HG03469 (cell line): ENCODE measurements around the gene CYP21A2.
"Not testable (repeated sequence)": the region's sequence is repeated elsewhere in the genome, so short reads cannot be mapped to it uniquely, and the experiment has no call there.

Experiments
- ATAC-seq: cut with Tn5 transposase; IDR thresholded peaks from one replicate; pipeline ENCODE4 v1.9.1; 2021; ENCODE audit warnings: mild to moderate bottlenecking, moderate library complexity, moderate number of reproducible peaks; ENCODE audit not compliant: unreplicated experiment

CYP21A2 gene

GRCh38 chr6:32052626-32053025, 14.4 kb downstream of the CYP21A2 start:
- not testable (repeated sequence) for ATAC-seq

GRCh38 chr6:32053314-32053713, 15.1 kb downstream of the CYP21A2 start:
- ATAC-seq, result not testable (repeated sequence)

DNA sequence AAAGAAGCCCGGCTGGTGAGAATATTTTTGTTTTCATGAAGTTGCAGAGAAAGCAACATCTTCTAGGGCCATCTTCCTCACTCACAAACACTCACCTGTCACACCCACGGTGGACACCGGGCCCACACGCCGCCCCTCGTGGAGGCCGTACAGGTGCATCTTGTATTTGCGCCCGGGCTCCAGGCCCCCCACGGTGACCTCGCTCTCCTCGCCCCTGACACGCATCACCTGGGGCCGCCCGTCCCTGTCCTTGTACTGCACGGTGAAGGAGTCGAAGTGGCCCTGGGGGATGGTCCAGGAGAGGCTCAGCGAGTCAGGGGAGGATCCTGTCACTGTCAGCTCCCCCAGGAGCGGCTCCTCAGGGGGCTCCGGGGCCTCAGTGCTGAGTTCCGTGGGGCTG, 17.5 kb downstream of the CYP21A2 start:
- ATAC-seq, result not testable (repeated sequence)

DNA sequence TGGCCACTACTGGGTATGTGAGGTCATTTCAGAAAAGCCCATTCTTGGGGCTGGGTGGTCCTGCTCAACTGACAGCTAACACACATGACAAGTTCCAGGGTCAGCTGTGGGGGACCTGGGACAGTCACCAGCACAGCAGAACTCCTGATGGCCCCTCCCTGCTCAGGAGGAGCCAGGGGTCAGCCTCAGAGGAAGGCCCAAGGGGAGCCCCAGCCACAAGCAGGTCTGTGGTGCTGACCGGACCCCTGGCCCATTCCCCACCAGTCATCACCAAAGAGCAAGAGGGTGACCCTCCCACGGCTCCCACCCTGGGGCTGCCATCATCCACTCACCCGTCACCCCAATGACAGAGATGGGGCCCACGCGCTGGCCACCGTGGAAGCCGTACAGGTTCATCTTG, 18.0 kb downstream of the CYP21A2 start:
- no peak for ATAC-seq

- no peak for ATAC-seq
Measured at GRCh38 chr6:32057966-32058365, 19.8 kb downstream of the CYP21A2 start.

- no peak for ATAC-seq
Measured at GRCh38 chr6:32058511-32058963, 20.3 kb downstream of the CYP21A2 start.

DNA sequence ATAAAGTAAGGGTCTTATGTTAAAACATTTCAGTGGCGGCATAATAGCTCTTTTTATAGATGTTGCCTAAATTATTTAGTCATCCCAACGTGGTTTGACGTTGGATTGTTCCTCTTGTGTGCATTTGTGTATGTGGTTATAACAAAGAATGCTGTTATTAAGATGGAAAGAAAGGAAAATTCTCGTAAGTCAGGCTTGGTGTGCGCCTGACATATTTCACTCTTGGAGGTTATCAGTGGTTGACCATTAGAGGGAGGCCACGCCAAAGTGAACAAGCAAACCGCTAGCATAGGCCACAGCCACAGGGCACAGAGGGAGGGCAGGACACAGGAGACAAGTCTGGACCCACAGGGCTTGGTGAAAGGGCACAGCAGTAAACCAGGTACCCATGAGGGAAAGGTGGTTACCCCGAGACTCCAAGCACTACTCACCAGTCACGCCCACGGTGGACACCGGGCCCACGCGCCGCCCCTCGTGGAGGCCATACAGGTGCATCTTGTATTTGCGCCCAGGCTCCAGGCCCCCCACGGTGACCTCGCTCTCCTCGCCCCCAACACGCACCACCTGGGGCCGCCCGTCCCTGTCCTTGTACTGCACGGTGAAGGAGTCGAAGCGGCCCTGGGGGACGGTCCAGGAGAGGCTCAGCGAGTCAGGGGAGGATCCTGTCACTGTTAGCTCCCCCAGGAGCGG, 22.9 kb downstream of the CYP21A2 start:
- no peak for ATAC-seq

DNA sequence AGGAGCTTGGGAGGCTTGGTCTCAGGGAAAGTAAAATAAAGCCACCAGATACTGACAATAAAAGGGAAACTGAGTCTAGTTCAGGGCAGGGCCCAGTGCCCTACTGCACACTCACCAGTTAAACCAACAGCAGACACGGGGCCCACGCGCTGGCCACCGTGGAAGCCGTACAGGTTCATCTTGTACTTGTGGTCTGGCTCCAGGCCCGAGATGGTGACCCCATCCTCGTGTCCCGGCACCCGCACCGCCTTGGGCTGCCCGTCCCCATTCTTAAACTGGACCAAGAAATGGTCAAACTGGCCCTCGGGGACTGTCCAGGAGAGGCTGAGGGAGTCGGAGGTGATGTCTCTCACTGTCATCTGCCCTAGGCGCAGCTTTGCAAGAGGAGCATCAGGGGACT, 26.5 kb downstream of the CYP21A2 start:
- no peak for ATAC-seq

GRCh38 chr6:32067521-32067920, 29.3 kb downstream of the CYP21A2 start:
- ATAC-seq, result not testable (repeated sequence)

GRCh38 chr6:32068315-32068714, 30.1 kb downstream of the CYP21A2 start:
- not testable (repeated sequence) for ATAC-seq

DNA sequence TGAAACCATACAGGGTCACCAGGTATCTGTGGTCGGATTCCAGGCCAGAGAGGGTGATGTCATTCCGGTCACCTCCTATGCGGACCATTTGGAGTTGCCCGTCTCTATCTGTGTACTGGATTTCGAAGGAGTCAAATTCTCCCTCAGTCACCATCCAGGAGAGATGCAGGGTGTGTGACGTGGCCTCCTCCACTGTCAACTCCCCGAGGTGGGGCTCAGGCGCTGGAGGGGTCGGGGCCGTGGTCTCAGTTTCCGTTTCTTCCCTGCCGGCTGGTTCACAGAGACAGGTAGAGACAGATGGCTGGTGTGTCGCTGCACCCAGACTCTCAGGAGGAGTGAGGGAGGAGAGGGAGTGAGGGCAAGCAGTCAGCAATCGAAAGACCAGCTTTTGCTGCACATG, 30.7 kb downstream of the CYP21A2 start:
- no peak for ATAC-seq

- no peak for ATAC-seq
Measured at GRCh38 chr6:32069460-32069859, 31.2 kb downstream of the CYP21A2 start.

- no peak for ATAC-seq
Measured at GRCh38 chr6:32069878-32070515, 31.8 kb downstream of the CYP21A2 start.

GRCh38 chr6:32070814-32071543, 32.8 kb downstream of the CYP21A2 start:
- ATAC-seq, result no peak

GRCh38 chr6:32073101-32073500, 34.9 kb downstream of the CYP21A2 start:
- no peak for ATAC-seq

DNA sequence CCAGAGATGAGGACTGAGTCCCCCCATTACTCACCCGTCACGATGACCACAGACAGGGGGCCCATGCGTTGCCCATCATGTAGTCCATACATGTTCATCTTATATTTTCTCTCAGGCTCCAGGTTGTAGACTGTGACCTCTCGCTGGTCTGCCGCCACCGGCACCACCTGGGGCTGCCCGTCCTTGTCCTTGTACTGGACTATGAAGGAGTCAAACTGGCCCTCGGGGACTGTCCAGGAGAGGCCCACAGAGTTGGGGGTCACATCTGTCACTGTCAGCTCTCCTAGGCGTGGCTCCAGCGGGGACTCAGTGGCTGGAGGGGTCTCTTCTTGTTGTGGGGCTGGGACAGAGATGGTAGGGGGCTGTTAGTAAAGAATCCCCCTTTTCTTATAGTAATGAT, 35.4 kb downstream of the CYP21A2 start:
- ATAC-seq, result no peak

- ATAC-seq, result no peak
Measured at GRCh38 chr6:32074996-32075532, 36.8 kb downstream of the CYP21A2 start.

- no peak for ATAC-seq
Measured at GRCh38 chr6:32075781-32076180, 37.6 kb downstream of the CYP21A2 start.

- no peak for ATAC-seq
Measured at GRCh38 chr6:32076321-32076809, 38.1 kb downstream of the CYP21A2 start.

DNA sequence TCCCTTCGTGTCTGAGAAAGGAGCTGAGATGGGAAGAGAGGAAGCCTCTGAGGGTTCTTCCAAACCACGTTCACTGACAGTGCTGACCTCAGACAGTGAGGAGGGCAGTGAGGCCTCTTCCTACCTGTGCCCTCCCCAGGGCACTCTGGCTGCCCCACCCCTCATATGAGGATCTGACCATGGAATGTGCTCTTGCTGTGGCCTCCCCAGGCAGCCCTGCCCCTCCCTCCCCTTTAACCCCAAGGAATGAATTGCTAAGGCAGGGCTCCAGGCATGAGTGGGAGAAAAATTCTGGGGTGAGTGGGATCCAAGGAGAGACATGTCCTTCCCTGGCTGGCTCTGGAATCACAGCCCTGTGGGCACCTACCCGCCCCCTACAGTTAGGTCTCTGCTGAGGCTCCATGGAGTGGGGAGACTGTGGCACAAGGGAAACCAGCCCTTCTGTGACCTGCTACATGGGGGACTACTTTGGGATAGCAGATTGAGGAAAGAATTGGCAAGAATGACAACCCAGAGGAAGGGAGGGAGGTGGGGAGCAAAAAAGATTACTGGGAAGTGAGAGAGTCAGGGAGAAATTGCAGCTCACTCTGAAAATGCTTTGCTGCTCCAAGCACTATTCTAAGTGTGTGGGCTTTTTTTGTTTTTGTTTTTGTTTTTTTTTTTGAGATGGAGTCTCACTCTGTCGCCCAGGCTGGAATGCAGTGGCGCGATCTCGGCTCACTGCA, 41.5 kb downstream of the CYP21A2 start:
- ATAC-seq, result no peak
